GM23338 (cell line): ENCODE results near the gene METTL26.

Experiments
- CREB1 ChIP-seq: fragments of 250-450 bp; sonication (Bioruptor Pico); IDR thresholded peaks from 2 replicates; pipeline ENCODE4 v1.5.0; 2020; ENCODE audit warnings: low read depth, mild to moderate bottlenecking, moderate library complexity
- EZH2 ChIP-seq: fragments of 200-600 bp; sonication (generic); IDR thresholded peaks from one replicate; pipeline ENCODE4 v1.8.0; 2017; ENCODE audit warnings: antibody characterized with exemption, mild to moderate bottlenecking, low read depth; ENCODE audit not compliant: unreplicated experiment
- POLR2AphosphoS5 ChIP-seq: IDR thresholded peaks from 2 replicates; pipeline ENCODE4 v1.6.1; 2016; ENCODE audit warnings: antibody characterized with exemption, low read depth
- ZNF331 ChIP-seq: fragments of 250-450 bp; sonication (Bioruptor Pico); IDR thresholded peaks from 2 replicates; pipeline ENCODE4 v1.5.0; 2020; ENCODE audit warnings: low read depth, mild to moderate bottlenecking, moderate library complexity
- TF ChIP-seq, protein P1 (sequence below), 2 experiments: fragments of 200-600 bp in 1 of 2; sonication (generic) in 1 of 2; conservative IDR thresholded peaks; 2 replicates each; pipeline versions ENCODE4 v1.5.1 to v1.6.1; 2016 to 2017; ENCODE audit warnings: antibody characterized with exemption in 2 of 2, low read depth in 2 of 2, mild to moderate bottlenecking in 2 of 2, moderate library complexity in 1 of 2

DNA sequence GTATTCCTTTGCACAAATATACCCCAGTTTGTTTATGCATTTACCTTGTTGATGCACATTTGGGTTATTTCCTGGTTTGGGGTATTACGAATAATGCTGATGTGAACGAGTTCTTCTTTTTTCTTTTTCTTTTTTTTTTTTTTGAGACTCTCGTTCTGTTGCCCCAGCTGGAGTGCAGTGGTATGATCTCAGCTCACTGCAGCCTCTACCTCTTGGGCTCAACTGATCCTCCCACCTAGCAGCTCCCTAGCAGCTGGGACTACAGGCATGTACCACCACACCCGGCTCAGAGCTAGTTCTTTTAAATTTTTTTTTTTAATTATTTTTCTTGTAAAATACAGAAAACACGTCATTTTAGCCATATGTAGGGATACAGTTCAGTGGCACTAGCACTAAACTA lies 32.2 kb downstream of the METTL26 start:
- TF ChIP-seq, protein P1, sequence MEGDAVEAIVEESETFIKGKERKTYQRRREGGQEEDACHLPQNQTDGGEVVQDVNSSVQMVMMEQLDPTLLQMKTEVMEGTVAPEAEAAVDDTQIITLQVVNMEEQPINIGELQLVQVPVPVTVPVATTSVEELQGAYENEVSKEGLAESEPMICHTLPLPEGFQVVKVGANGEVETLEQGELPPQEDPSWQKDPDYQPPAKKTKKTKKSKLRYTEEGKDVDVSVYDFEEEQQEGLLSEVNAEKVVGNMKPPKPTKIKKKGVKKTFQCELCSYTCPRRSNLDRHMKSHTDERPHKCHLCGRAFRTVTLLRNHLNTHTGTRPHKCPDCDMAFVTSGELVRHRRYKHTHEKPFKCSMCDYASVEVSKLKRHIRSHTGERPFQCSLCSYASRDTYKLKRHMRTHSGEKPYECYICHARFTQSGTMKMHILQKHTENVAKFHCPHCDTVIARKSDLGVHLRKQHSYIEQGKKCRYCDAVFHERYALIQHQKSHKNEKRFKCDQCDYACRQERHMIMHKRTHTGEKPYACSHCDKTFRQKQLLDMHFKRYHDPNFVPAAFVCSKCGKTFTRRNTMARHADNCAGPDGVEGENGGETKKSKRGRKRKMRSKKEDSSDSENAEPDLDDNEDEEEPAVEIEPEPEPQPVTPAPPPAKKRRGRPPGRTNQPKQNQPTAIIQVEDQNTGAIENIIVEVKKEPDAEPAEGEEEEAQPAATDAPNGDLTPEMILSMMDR (conservative IDR thresholded peaks at IDR 0.05; ENCODE audit: low read depth in 2 of 2) = no peak
- TF ChIP-seq CREB1 (CRISPR knock-in tag) (no peak), EZH2 (no peak), ZNF331 (CRISPR knock-in tag) (no peak), POLR2AphosphoS5 (no peak)
